CD14-positive monocyte (primary cell): ENCODE measurements around the gene SLC22A1. TPM values are rescaled to one million over a fixed set of nuclear protein-coding genes. Genes with fewer than 3 reads are reported as not detected.
"Not testable (repeated sequence)": the region's sequence is repeated elsewhere in the genome, so short reads cannot be mapped to it uniquely, and the experiment has no call there.

Experiments
- DNase-seq, 3 donors: peaks; one replicate each; pipeline ENCODE4 v3.0.0-alpha.2; 2011 to 2022
- H2AFZ ChIP-seq: 2 replicates; pipeline ENCODE4 v1.6.0; 2012; ENCODE audit warnings: mild to moderate bottlenecking, low read depth, low read length, inconsistent platforms; ENCODE audit not compliant: insufficient read depth, poor library complexity, severe bottlenecking
- H3K27ac ChIP-seq, 2 donors: 1 replicate in 1 of 2; 2 replicates in 1 of 2; pipeline ENCODE4 v1.5.1; 2012 to 2013; ENCODE audit warnings: low read length in 2 of 2, control low read depth in 1 of 2, inconsistent platforms in 1 of 2, low read depth in 1 of 2, mild to moderate bottlenecking in 1 of 2
- H3K27me3 ChIP-seq, 2 donors: one replicate each; pipeline versions ENCODE4 v1.6.0 to v1.6.1; 2011 to 2013; ENCODE audit warnings: low read length in 2 of 2; ENCODE audit not compliant: control insufficient read depth in 2 of 2, insufficient read depth in 2 of 2
- H3K36me3 ChIP-seq, 2 donors: replicated peaks in 1 of 2; 1 replicate in 1 of 2; 2 replicates in 1 of 2; pipeline versions ENCODE4 v1.5.1 to v1.6.1; 2012 to 2013; ENCODE audit warnings: low read length in 2 of 2, control low read depth in 1 of 2, inconsistent platforms in 1 of 2, mild to moderate bottlenecking in 1 of 2; ENCODE audit not compliant: insufficient read depth in 2 of 2, control insufficient read depth in 1 of 2
- H3K4me1 ChIP-seq, 2 donors: 1 replicate in 1 of 2; 2 replicates in 1 of 2; pipeline versions ENCODE4 v1.5.1 to v1.6.1; 2012 to 2013; ENCODE audit warnings: low read length in 2 of 2, control low read depth in 1 of 2, inconsistent platforms in 1 of 2, mild to moderate bottlenecking in 1 of 2, moderate library complexity in 1 of 2; ENCODE audit not compliant: insufficient read depth in 2 of 2, control insufficient read depth in 1 of 2
- H3K4me2 ChIP-seq: replicated peaks from 2 replicates; pipeline ENCODE3; 2012; ENCODE audit warnings: low read length, moderate library complexity, mild to moderate bottlenecking; ENCODE audit not compliant: poor library complexity, severe bottlenecking; ENCODE audit errors: extremely low read depth
- H3K4me3 ChIP-seq, 3 experiments: fragments of 200-600 bp in 1 of 3; sonication (generic) in 1 of 3; replicated peaks in 1 of 3; 1 replicate in 2 of 3; 2 replicates in 1 of 3; pipeline ENCODE4 v1.5.1; 2011 to 2013; ENCODE audit warnings: low read length in 3 of 3, mild to moderate bottlenecking in 3 of 3, control low read depth in 2 of 3, low read depth in 2 of 3, inconsistent platforms in 1 of 3, moderate library complexity in 1 of 3
- H3K79me2 ChIP-seq: 2 replicates; pipeline ENCODE4 v1.6.0; 2012; ENCODE audit warnings: mild to moderate bottlenecking, control low read depth, inconsistent platforms, low read length, moderate library complexity; ENCODE audit not compliant: insufficient read depth
- H3K9ac ChIP-seq: 2 replicates; pipeline ENCODE4 v1.6.0; 2017; ENCODE audit warnings: low read length, mild to moderate bottlenecking; ENCODE audit not compliant: insufficient read depth, poor library complexity, severe bottlenecking
- H3K9me3 ChIP-seq, 2 donors: replicated peaks in 1 of 2; 1 replicate in 1 of 2; 2 replicates in 1 of 2; pipeline versions ENCODE4 v1.5.1 to v1.6.1; 2012 to 2013; ENCODE audit warnings: low read length in 2 of 2, control low read depth in 1 of 2; ENCODE audit not compliant: control insufficient read depth in 1 of 2, insufficient read depth in 1 of 2
- H4K20me1 ChIP-seq: 2 replicates; pipeline ENCODE4 v1.6.0; 2012; ENCODE audit warnings: mild to moderate bottlenecking, low read length, control low read depth, moderate library complexity; ENCODE audit not compliant: insufficient read depth
- H3K27ac Mint-ChIP-seq, 7 donors: one replicate each; pipeline ENCODE4 v1.8.0; 2020; ENCODE audit warnings: mild to moderate bottlenecking in 7 of 7, mixed read lengths in 7 of 7, moderate library complexity in 6 of 7, inconsistent platforms in 2 of 7
- H3K27me3 Mint-ChIP-seq, 3 donors: one replicate each; pipeline ENCODE4 v1.8.0; 2021 to 2022; ENCODE audit warnings: low read depth in 3 of 3, mild to moderate bottlenecking in 3 of 3, mixed read lengths in 3 of 3, moderate library complexity in 3 of 3, inconsistent platforms in 1 of 3
- H3K36me3 Mint-ChIP-seq, 2 donors: one replicate each; pipeline ENCODE4 v1.8.0; 2020; ENCODE audit warnings: mixed read lengths in 2 of 2, inconsistent platforms in 1 of 2, mild to moderate bottlenecking in 1 of 2
- H3K4me1 Mint-ChIP-seq: one replicate; pipeline ENCODE4 v1.8.0; 2020; ENCODE audit warnings: mild to moderate bottlenecking, mixed read lengths
- H3K4me3 Mint-ChIP-seq, 2 donors: one replicate each; pipeline ENCODE4 v1.8.0; 2020; ENCODE audit warnings: mild to moderate bottlenecking in 2 of 2, mixed read lengths in 2 of 2, moderate library complexity in 1 of 2
- H3K9me3 Mint-ChIP-seq, 7 donors: one replicate each; pipeline ENCODE4 v1.8.0; 2020 to 2022; ENCODE audit warnings: mixed read lengths in 7 of 7, mild to moderate bottlenecking in 6 of 7, moderate library complexity in 6 of 7, inconsistent platforms in 2 of 7
- WGBS: methylation state at CpG from one replicate; pipeline ENCODE4 v1.1.5; 2013; ENCODE audit warnings: missing lambda C conversion rate; ENCODE audit not compliant: insufficient coverage; 5-methylcytosine and 5-hydroxymethylcytosine counted together
- intact Hi-C, 2 donors: fragments of 100-400 bp; cut with micrococcal nuclease; formaldehyde crosslinking; loops; one replicate each; pipeline versions ENCODE4 v1.15.0 to v1.15.1; 2023
- polyA plus RNA-seq, 3 donors: library from polyadenylated mRNA; depleted of rRNA in 1 of 3; unstranded in 2 of 3; stranded (reverse) in 1 of 3; fragments of 300-500 nt in 2 of 3; fragments of >200 nt in 1 of 3; fragmentation: Illumina TruSeq in 2 of 3; gene quantifications; 1 replicate in 2 of 3; 2 replicates in 1 of 3; pipeline ENCODE4 v1.2.3, GENCODE V29; 2012 to 2021
- TF ChIP-seq, protein P1 (sequence below): fragments of 200-600 bp; IDR thresholded peaks from one replicate; pipeline ENCODE4 v1.8.0; 2022; ENCODE audit warnings: antibody characterized with exemption, mild to moderate bottlenecking

SLC22A1 gene
- polyA plus RNA-seq, 3 donors: 0.36 to 0.48 TPM; not detected in 1

DNA sequence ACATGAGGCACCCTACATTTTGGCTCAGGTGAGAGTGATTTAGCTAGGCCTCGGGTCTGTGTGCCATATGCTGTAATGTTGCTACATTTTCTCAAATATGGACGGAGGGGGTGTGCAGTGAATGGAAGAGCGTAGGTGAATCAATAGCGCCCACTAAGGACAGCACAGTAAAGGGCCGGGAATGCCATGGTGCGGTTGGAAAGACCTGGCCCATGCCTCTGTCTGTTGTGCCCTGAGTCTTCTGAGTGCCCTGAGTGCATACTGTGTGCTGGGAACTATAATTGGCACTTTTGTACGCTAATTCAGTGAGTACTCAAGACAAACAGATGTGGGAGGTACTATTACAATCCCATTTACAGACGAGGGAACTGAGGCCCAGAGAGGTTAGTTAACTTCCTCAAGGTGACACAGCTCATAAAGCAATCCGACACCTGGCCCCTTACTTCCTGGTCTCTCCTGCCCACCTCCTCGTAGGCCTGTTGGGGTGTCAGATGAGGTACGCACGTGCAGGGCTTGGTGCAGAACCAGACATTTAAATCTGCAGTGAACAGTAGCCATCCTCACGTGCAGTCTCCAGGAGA, 17.3 kb downstream of the SLC22A1 start:
- Mint-ChIP-seq H3K27ac (no peak overlapping the region), H3K4me1 (no peaks in the 10 kb centered on the region), H3K36me3 (no peaks in the 10 kb centered on the region), H3K4me3 (no peak overlapping the region), H3K9me3 (peaks cover 0 to 2% (median 0%) of the 10 kb centered on the region in 7 donors), H3K27me3 (peaks cover 11 to 20% (median 15%) of the 10 kb centered on the region in 3 donors)
- Histone ChIP-seq H3K36me3 (no peaks in the 10 kb centered on the region), H2AFZ (no peak overlapping the region), H3K9me3 (no peaks in the 10 kb centered on the region), H3K9ac (no peak overlapping the region), H3K4me2 (no peak overlapping the region), H3K27me3 (no peaks in the 10 kb centered on the region), H4K20me1 (no peaks in the 10 kb centered on the region), H3K79me2 (no peaks in the 10 kb centered on the region), H3K4me3 (no peak overlapping the region), H3K4me1 (no peaks in the 10 kb centered on the region), H3K27ac (no peak overlapping the region)
- DNase-seq: no peak
- 91% methylated on average over 11 of the region's 13 CpGs for WGBS
- intact Hi-C loops: no loop called here
- TF ChIP-seq, protein P1, sequence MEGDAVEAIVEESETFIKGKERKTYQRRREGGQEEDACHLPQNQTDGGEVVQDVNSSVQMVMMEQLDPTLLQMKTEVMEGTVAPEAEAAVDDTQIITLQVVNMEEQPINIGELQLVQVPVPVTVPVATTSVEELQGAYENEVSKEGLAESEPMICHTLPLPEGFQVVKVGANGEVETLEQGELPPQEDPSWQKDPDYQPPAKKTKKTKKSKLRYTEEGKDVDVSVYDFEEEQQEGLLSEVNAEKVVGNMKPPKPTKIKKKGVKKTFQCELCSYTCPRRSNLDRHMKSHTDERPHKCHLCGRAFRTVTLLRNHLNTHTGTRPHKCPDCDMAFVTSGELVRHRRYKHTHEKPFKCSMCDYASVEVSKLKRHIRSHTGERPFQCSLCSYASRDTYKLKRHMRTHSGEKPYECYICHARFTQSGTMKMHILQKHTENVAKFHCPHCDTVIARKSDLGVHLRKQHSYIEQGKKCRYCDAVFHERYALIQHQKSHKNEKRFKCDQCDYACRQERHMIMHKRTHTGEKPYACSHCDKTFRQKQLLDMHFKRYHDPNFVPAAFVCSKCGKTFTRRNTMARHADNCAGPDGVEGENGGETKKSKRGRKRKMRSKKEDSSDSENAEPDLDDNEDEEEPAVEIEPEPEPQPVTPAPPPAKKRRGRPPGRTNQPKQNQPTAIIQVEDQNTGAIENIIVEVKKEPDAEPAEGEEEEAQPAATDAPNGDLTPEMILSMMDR: no peak

DNA sequence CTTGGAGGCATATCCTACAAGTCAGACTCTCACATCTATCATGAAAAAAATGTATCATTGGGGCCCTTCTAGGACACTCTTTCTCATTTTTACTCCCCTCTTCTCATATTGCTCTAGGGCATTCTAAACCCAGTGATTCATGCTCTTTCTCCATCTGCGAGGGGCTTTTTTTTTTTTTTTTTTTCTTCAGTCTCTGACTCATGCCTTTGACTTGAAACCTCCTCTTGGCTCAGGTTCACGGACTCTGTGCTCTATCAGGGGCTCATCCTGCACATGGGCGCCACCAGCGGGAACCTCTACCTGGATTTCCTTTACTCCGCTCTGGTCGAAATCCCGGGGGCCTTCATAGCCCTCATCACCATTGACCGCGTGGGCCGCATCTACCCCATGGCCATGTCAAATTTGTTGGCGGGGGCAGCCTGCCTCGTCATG, 17.8 kb downstream of the SLC22A1 start:
- H2AFZ ChIP-seq: no peak overlapping the region
- H4K20me1 ChIP-seq: no peaks in the 10 kb centered on the region
- Mint-ChIP-seq H3K36me3 (no peaks in the 10 kb centered on the region), H3K4me3 (no peak overlapping the region), H3K4me1 (no peaks in the 10 kb centered on the region), H3K27me3 (peaks cover 11 to 16% (median 15%) of the 10 kb centered on the region in 3 donors), H3K9me3 (peaks cover 0 to 2% (median 0%) of the 10 kb centered on the region in 7 donors), H3K27ac (peak overlapping the region in 1 of 7 donors; percentile 16)
- TF ChIP-seq, protein P1: no peak
- no peak overlapping the region for H3K27ac ChIP-seq
- no peak for DNase-seq
- H3K4me2 ChIP-seq: no peak overlapping the region
- no peak overlapping the region for H3K9ac ChIP-seq
- no peaks in the 10 kb centered on the region for H3K27me3 ChIP-seq
- H3K9me3 ChIP-seq: no peaks in the 10 kb centered on the region
- no peaks in the 10 kb centered on the region for H3K36me3 ChIP-seq
- no peaks in the 10 kb centered on the region for H3K4me1 ChIP-seq
- intact Hi-C loops: no loop called here
- no peak overlapping the region for H3K4me3 ChIP-seq
- no peaks in the 10 kb centered on the region for H3K79me2 ChIP-seq
- WGBS: 89% methylated on average over 7 of the region's 12 CpGs

DNA sequence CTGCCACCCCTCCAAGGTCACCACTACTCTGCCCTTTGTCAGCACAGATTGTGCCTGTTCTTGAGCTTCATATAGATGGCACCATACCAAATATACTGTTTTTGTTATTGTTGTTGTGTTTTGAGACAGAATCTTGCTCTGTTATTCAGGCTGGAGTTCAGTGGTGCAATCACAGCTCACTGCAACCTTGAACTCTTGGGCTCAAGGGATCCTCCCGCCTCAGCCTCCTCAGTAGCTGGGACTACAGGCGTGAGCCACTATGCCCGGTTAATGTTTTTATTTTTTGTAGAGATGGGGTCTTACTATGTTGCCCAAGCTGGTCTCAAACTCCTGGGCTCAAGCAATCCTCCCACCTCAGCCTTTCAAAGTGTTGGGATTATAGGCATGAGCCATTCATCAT, 18.9 kb downstream of the SLC22A1 start:
- H3K36me3 Mint-ChIP-seq, H3K4me3 ChIP-seq, H3K36me3 ChIP-seq, H3K4me2 ChIP-seq, H3K79me2 ChIP-seq, H3K4me1 ChIP-seq, H3K9me3 Mint-ChIP-seq, DNase-seq, H3K27ac ChIP-seq, H3K27me3 ChIP-seq, H3K9ac ChIP-seq, H4K20me1 ChIP-seq, H3K4me3 Mint-ChIP-seq, H3K4me1 Mint-ChIP-seq, H3K9me3 ChIP-seq, intact Hi-C loops, H2AFZ ChIP-seq, H3K27ac Mint-ChIP-seq: not testable (repeated sequence)
- H3K27me3 Mint-ChIP-seq: peaks cover 9 to 17% (median 12%) of the 10 kb centered on the region in 3 donors
- WGBS: no CpG with 5 or more reads among the region's 3 CpGs
